Chondrocyte (in vitro differentiated cells): ENCODE data around the gene PRDM10. TPM values are rescaled to one million over a fixed set of nuclear protein-coding genes. Genes with fewer than 3 reads are reported as not detected.

Source experiments
- DNase-seq: peaks from one replicate; pipeline ENCODE4 v3.0.0; 2021; ENCODE audit warnings: mixed read lengths, low spot score
- H3K27ac Mint-ChIP-seq: one replicate; pipeline ENCODE4 v1.8.0; 2021; ENCODE audit warnings: mild to moderate bottlenecking, moderate library complexity, mixed read lengths; ENCODE audit not compliant: unreplicated experiment
- H3K27me3 Mint-ChIP-seq: 2 replicates; pipeline ENCODE4 v1.8.0; 2021; ENCODE audit warnings: low read depth, mixed read lengths
- H3K36me3 Mint-ChIP-seq: 2 replicates; pipeline ENCODE4 v1.8.0; 2021; ENCODE audit warnings: low read depth, mixed read lengths
- H3K4me1 Mint-ChIP-seq: 2 replicates; pipeline ENCODE4 v1.8.0; 2021; ENCODE audit warnings: low read depth, mild to moderate bottlenecking, mixed read lengths
- H3K4me3 Mint-ChIP-seq: one replicate; pipeline ENCODE4 v1.8.0; 2021; ENCODE audit warnings: mild to moderate bottlenecking, moderate library complexity, mixed read lengths; ENCODE audit not compliant: unreplicated experiment
- H3K9me3 Mint-ChIP-seq: 2 replicates; pipeline ENCODE4 v1.8.0; 2021; ENCODE audit warnings: low read depth, mixed read lengths
- CTCF ChIP-seq: fragments of 200-600 bp; sonication (generic); IDR thresholded peaks from 2 replicates; pipeline ENCODE4 v1.5.0; 2021; ENCODE audit warnings: antibody characterized with exemption, mild to moderate bottlenecking, moderate library complexity
- total RNA-seq: library from RNA; stranded (reverse); gene quantifications from 3 replicates; pipeline ENCODE4 v1.2.1, GENCODE V29; 2021

PRDM10 gene
- total RNA-seq, 1 donor from 2014 or later, result 8.2 TPM

- Mint-ChIP-seq H3K27ac (no peak overlapping the region), H3K27me3 (no peaks in the 10 kb centered on the region), H3K4me3 (no peak overlapping the region), H3K4me1 (peaks cover 16% of the 10 kb centered on the region), H3K9me3 (no peaks in the 10 kb centered on the region), H3K36me3 (no peaks in the 10 kb centered on the region)
- no peak for TF ChIP-seq CTCF
- no peak for DNase-seq
These were observed 26.3 kb downstream of the PRDM10 start for GRCh38 chr11:129976328-129976727.

DNA sequence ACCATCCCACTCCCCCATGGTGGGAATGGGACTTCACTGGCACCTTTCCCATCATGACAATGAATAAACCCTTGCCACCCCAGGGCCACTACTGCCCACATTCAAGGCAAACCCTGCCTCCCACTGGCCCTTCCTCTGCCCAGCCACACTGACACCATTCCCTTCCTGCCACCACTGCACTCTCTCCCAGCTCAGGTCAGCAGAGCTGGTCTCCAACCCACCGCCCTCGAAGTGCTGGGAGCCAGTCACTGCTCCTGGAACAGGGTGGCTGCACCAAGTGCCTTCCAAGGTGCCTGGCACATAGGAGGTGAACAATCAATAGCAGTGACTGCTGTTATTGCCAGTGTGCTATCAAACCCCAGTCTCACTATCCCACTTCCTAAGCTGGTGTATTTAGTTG is 27.1 kb downstream of the PRDM10 start:
- Mint-ChIP-seq H3K27me3 (no peaks in the 10 kb centered on the region), H3K36me3 (no peaks in the 10 kb centered on the region), H3K4me1 (peaks cover 16% of the 10 kb centered on the region), H3K4me3 (no peak overlapping the region), H3K9me3 (no peaks in the 10 kb centered on the region), H3K27ac (no peak overlapping the region)
- DNase-seq, result no peak
- no peak for TF ChIP-seq CTCF

DNA sequence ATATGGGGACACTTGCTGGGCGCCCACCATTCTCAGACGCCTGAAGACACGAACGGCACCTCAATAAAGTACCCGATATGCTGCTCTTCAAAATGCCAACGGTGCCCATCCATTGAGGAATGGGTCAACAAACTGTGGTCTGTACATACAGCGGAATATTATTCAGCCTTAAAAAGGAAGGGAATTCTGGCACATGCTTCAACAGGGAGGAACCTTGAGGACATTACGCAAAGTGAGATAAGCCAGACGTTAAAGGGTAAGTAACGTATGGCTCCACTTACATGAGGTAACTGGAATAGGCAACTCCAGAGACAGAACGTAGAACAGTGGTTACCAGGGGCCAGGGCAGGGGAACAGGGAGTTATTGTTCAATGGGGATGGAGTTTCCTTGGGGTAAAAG is 28.0 kb downstream of the PRDM10 start:
- H3K9me3 Mint-ChIP-seq, result no peaks in the 10 kb centered on the region
- no peak overlapping the region for H3K27ac Mint-ChIP-seq
- no peak for TF ChIP-seq CTCF
- no peak for DNase-seq
- H3K27me3 Mint-ChIP-seq, result no peaks in the 10 kb centered on the region
- peaks cover 2% of the 10 kb centered on the region for H3K36me3 Mint-ChIP-seq
- H3K4me3 Mint-ChIP-seq, result no peak overlapping the region
- peaks cover 16% of the 10 kb centered on the region for H3K4me1 Mint-ChIP-seq

DNA sequence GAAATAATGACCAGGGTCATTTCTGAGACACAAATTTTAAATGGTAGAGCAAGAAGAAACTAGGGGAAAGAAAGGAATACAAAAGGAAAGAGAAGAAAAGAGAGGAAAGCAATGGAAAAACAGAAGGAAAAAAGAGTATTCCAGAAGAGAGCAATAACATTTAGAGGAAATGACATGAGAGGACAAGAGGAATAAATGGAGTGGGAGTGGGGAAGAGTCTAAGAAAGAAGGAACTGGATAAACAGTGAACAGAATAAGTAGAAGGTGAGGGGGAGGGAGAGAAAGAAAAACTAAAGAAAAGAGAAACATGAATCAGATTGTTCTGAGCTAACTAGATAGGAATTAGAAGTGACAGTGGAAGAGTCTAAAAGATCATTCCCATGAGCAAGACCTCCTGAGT is 28.4 kb downstream of the PRDM10 start:
- Mint-ChIP-seq H3K4me3 (no peak overlapping the region), H3K27me3 (no peaks in the 10 kb centered on the region), H3K4me1 (peaks cover 16% of the 10 kb centered on the region), H3K36me3 (peaks cover 2% of the 10 kb centered on the region), H3K27ac (peak overlapping the region; percentile 53), H3K9me3 (no peaks in the 10 kb centered on the region)
- DNase-seq, result no peak
- no peak for TF ChIP-seq CTCF

DNA sequence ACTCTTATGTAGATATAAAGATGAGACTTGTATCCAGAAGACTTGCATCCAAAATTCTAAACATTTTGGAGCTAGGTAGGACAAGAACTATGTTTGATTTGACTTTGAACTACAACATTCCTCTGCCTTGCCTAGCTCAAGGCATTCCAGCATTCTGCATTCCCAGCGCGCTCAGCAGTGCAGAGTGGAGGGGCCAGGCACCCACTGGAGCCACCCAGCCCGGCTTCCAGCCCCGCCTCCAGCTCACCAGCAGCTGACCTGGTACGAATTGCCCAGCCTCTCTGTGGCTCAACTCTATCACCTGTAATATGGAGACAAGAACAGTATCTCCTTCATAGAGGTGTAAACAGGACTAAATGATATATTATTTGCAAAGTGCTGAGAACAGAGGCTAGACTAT is 28.8 kb downstream of the PRDM10 start:
- Mint-ChIP-seq H3K27me3 (no peaks in the 10 kb centered on the region), H3K4me3 (no peak overlapping the region), H3K9me3 (no peaks in the 10 kb centered on the region), H3K36me3 (peaks cover 2% of the 10 kb centered on the region), H3K4me1 (peaks cover 16% of the 10 kb centered on the region), H3K27ac (peak overlapping the region; percentile 53)
- DNase-seq, result no peak
- no peak for TF ChIP-seq CTCF
